B cell (primary cell): ENCODE measurements around the gene DAB2IP. TPM values are rescaled to one million over a fixed set of nuclear protein-coding genes. Genes with fewer than 3 reads are reported as not detected.
A peak's percentile ranks its signal among the peaks of the same experiment; 100 is the strongest.

Experiments
- ATAC-seq: fragments of 200-7000 bp; cut with Tn5 transposase; one replicate; pipeline ENCODE4 v1.10.0; 2021; ENCODE audit warnings: low read depth, mild to moderate bottlenecking, moderate number of reproducible peaks, moderate library complexity
- CTCF ChIA-PET: fragments of 350-600 bp; sonication (Branson Sonifier 250); formaldehyde crosslinking; loops from one replicate; lab custom pipeline; 2021; ENCODE audit warnings: antibody characterized with exemption, inconsistent platforms; lab: Charles Lee
- POLR2A ChIA-PET: fragments of 350-600 bp; sonication (Branson Sonifier 250); formaldehyde crosslinking; loops from one replicate; lab custom pipeline; 2021; ENCODE audit warnings: antibody characterized with exemption; lab: Charles Lee
- DNase-seq: peaks from one replicate; pipeline ENCODE4 v3.0.0; 2013
- H2AFZ ChIP-seq: 2 replicates; pipeline ENCODE4 v1.6.1; 2012; ENCODE audit warnings: mild to moderate bottlenecking, low read depth, low read length; ENCODE audit not compliant: insufficient read depth, poor library complexity, severe bottlenecking
- H3K27ac ChIP-seq, 2 donors: 1 replicate in 1 of 2; 2 replicates in 1 of 2; pipeline ENCODE4 v1.5.1; 2012 to 2013; ENCODE audit warnings: low read length in 2 of 2, mild to moderate bottlenecking in 2 of 2, moderate library complexity in 1 of 2
- H3K27me3 ChIP-seq, 4 experiments: fragments of 200-600 bp in 1 of 4; sonication (generic) in 1 of 4; replicated peaks in 1 of 4; 1 replicate in 2 of 4; 2 replicates in 2 of 4; pipeline versions ENCODE4 v1.6.1 to v1.7.0; 2013 to 2016; ENCODE audit warnings: low read length in 3 of 4, mild to moderate bottlenecking in 2 of 4, mixed read lengths in 1 of 4, moderate library complexity in 1 of 4; ENCODE audit not compliant: insufficient read depth in 4 of 4, control insufficient read depth in 3 of 4; ENCODE audit errors: control extremely low read depth in 1 of 4
- H3K36me3 ChIP-seq, 2 experiments: replicated peaks in 1 of 2; 1 replicate in 1 of 2; 2 replicates in 1 of 2; pipeline versions ENCODE4 v1.6.1 to v1.7.1; 2013; ENCODE audit warnings: low read length in 1 of 2; ENCODE audit not compliant: insufficient read depth in 2 of 2, control insufficient read depth in 1 of 2; ENCODE audit errors: control extremely low read depth in 1 of 2, extremely low read depth in 1 of 2
- H3K4me1 ChIP-seq, 2 donors: fragments of 200-600 bp in 1 of 2; sonication (generic) in 1 of 2; 1 replicate in 1 of 2; 2 replicates in 1 of 2; pipeline versions ENCODE4 v1.5.1 to v1.6.1; 2013 to 2017; ENCODE audit warnings: low read length in 2 of 2; ENCODE audit not compliant: control insufficient read depth in 2 of 2, insufficient read depth in 2 of 2
- H3K4me2 ChIP-seq: replicated peaks from 2 replicates; pipeline ENCODE3; 2012; ENCODE audit warnings: mild to moderate bottlenecking, low read depth, low read length; ENCODE audit not compliant: poor library complexity, severe bottlenecking
- H3K4me3 ChIP-seq, 5 experiments: fragments of 200-600 bp in 1 of 5; sonication (generic) in 1 of 5; 1 replicate in 3 of 5; 2 replicates in 2 of 5; pipeline versions ENCODE4 v1.5.1 to v1.7.0; 2011 to 2016; ENCODE audit warnings: low read length in 4 of 5, mild to moderate bottlenecking in 4 of 5, low read depth in 2 of 5, control low read depth in 1 of 5, moderate library complexity in 1 of 5; ENCODE audit not compliant: insufficient read depth in 1 of 5; ENCODE audit errors: control extremely low read depth in 1 of 5, extremely low read depth in 1 of 5
- H3K79me2 ChIP-seq: fragments of 200-600 bp; sonication (generic); one replicate; pipeline ENCODE4 v1.6.0; 2016; ENCODE audit warnings: low read length; ENCODE audit not compliant: control insufficient read depth, insufficient read depth
- H3K9ac ChIP-seq: fragments of 200-600 bp; sonication (generic); 2 replicates; pipeline ENCODE4 v1.6.1; 2017; ENCODE audit warnings: mild to moderate bottlenecking, low read length, moderate library complexity
- H3K9me3 ChIP-seq, 3 donors: one replicate each; pipeline versions ENCODE4 v1.6.1 to v1.7.1; 2013; ENCODE audit warnings: low read length in 2 of 3; ENCODE audit not compliant: control insufficient read depth in 2 of 3, insufficient read depth in 1 of 3; ENCODE audit errors: control extremely low read depth in 1 of 3
- H4K20me1 ChIP-seq: 2 replicates; pipeline ENCODE4 v1.6.0; 2012; ENCODE audit warnings: mild to moderate bottlenecking, low read length; ENCODE audit not compliant: insufficient read depth, control insufficient read depth, poor library complexity, severe bottlenecking
- H3K27ac Mint-ChIP-seq: one replicate; pipeline ENCODE4 v1.8.0; 2021; ENCODE audit warnings: mixed read lengths
- H3K27me3 Mint-ChIP-seq: one replicate; pipeline ENCODE4 v1.8.0; 2021; ENCODE audit warnings: mixed read lengths
- H3K4me1 Mint-ChIP-seq: one replicate; pipeline ENCODE4 v1.8.0; 2021; ENCODE audit warnings: mixed read lengths
- H3K4me3 Mint-ChIP-seq: one replicate; pipeline ENCODE4 v1.8.0; 2021; ENCODE audit warnings: mixed read lengths
- H3K9me3 Mint-ChIP-seq: one replicate; pipeline ENCODE4 v1.8.0; 2022; ENCODE audit warnings: mixed read lengths; ENCODE audit not compliant: insufficient read depth
- CTCF ChIP-seq: fragments of 200-600 bp; IDR thresholded peaks from one replicate; pipeline ENCODE4 v1.8.0; 2022; ENCODE audit warnings: antibody characterized with exemption, mild to moderate bottlenecking
- EZH2 ChIP-seq: IDR thresholded peaks from 2 replicates; pipeline ENCODE4 v1.6.1; 2012; ENCODE audit warnings: borderline replicate concordance, low read depth, mild to moderate bottlenecking, moderate library complexity, low read length; ENCODE audit not compliant: insufficient read depth, poor library complexity, severe bottlenecking
- WGBS: methylation state at CpG from one replicate; pipeline ENCODE4 v1.1.5; 2013; ENCODE audit warnings: missing lambda C conversion rate; ENCODE audit not compliant: insufficient coverage; 5-methylcytosine and 5-hydroxymethylcytosine counted together
- intact Hi-C: fragments of 100-400 bp; cut with micrococcal nuclease; formaldehyde crosslinking; loops from one replicate; pipeline ENCODE4 v1.10.0; 2022
- polyA plus RNA-seq: library from polyadenylated mRNA; depleted of rRNA; stranded (reverse); fragments of >200 nt; gene quantifications from 2 replicates; pipeline ENCODE4 v1.2.3, GENCODE V29; 2012
- total RNA-seq, 2 donors: library from RNA; stranded (reverse); fragments of 120-200 nt in 1 of 2; gene quantifications; 1 replicate in 1 of 2; 2 replicates in 1 of 2; pipeline versions ENCODE4 v1.2.3 to v1.2.4, GENCODE V29; 2013 to 2022

The DAB2IP gene
- total and polyA plus RNA-seq, 2 donors (not counting 1 experiment from before 2014, with no cell fraction given): 1.1 to 3.9 TPM

GRCh38 chr9:121707477-121708424 lies 56.3 kb downstream of the DAB2IP start:
- Histone ChIP-seq H3K4me3 (no peak overlapping the region), H3K4me2 (peak overlapping the region; percentile 9), H3K27me3 (peaks cover 0 to 2% (median 0%) of the 10 kb centered on the region in 4 experiments), H4K20me1 (no peaks in the 10 kb centered on the region), H3K4me1 (peaks cover 9 to 12% of the 10 kb centered on the region in 2 donors), H2AFZ (no peak overlapping the region), H3K79me2 (no peaks in the 10 kb centered on the region), H3K9me3 (no peaks in the 10 kb centered on the region), H3K36me3 (no peaks in the 10 kb centered on the region), H3K27ac (no peak overlapping the region), H3K9ac (no peak overlapping the region)
- ChIA-PET POLR2A (no interaction called here), CTCF (no interaction called here)
- 68% methylated on average over 3 of the region's 7 CpGs for WGBS
- no peaks in the 10 kb centered on the region for H3K9me3 Mint-ChIP-seq
- H3K4me3 Mint-ChIP-seq: peak overlapping the region; percentile 6
- intact Hi-C loops: no loop called here
- H3K4me1 Mint-ChIP-seq: peaks cover 17% of the 10 kb centered on the region
- H3K27me3 Mint-ChIP-seq: peaks cover 10% of the 10 kb centered on the region
- H3K27ac Mint-ChIP-seq: peak overlapping the region; percentile 1
- no peak for TF ChIP-seq CTCF
- no peak for TF ChIP-seq EZH2
- DNase-seq (peak; percentile 16), ATAC-seq (peak; percentile 47)
